Naive B cell (primary cell): ENCODE data around the gene FRAS1. TPM values are rescaled to one million over a fixed set of nuclear protein-coding genes. Genes with fewer than 3 reads are reported as not detected.
"Not testable (repeated sequence)": the region's sequence is repeated elsewhere in the genome, so short reads cannot be mapped to it uniquely, and the experiment has no call there.

Source experiments
- ATAC-seq, 2 donors: fragments of 150-1000 bp; cut with Tn5 transposase; 2 replicates each; pipeline ENCODE4 v1.10.0; 2021; ENCODE audit warnings: low read depth in 2 of 2, mild to moderate bottlenecking in 2 of 2, moderate library complexity in 2 of 2
- DNase-seq: peaks from one replicate; pipeline ENCODE4 v3.0.0; 2022
- H3K27ac Mint-ChIP-seq, 6 donors: one replicate each; pipeline ENCODE4 v1.8.0; 2020 to 2022; ENCODE audit warnings: mild to moderate bottlenecking in 6 of 6, mixed read lengths in 6 of 6, moderate library complexity in 5 of 6, inconsistent platforms in 2 of 6
- H3K27me3 Mint-ChIP-seq, 3 donors: one replicate each; pipeline ENCODE4 v1.8.0; 2021 to 2022; ENCODE audit warnings: mixed read lengths in 3 of 3, mild to moderate bottlenecking in 1 of 3
- H3K36me3 Mint-ChIP-seq, 2 donors: one replicate each; pipeline ENCODE4 v1.8.0; 2020 to 2022; ENCODE audit warnings: mixed read lengths in 2 of 2, inconsistent platforms in 1 of 2, mild to moderate bottlenecking in 1 of 2
- H3K4me1 Mint-ChIP-seq, 3 donors: one replicate each; pipeline ENCODE4 v1.8.0; 2020 to 2022; ENCODE audit warnings: mixed read lengths in 3 of 3, inconsistent platforms in 1 of 3, mild to moderate bottlenecking in 1 of 3, moderate library complexity in 1 of 3
- H3K4me3 Mint-ChIP-seq, 8 donors: one replicate each; pipeline ENCODE4 v1.8.0; 2020 to 2022; ENCODE audit warnings: mild to moderate bottlenecking in 8 of 8, mixed read lengths in 8 of 8, moderate library complexity in 8 of 8, inconsistent platforms in 2 of 8
- H3K9me3 Mint-ChIP-seq, 7 donors: one replicate each; pipeline ENCODE4 v1.8.0; 2020 to 2022; ENCODE audit warnings: mixed read lengths in 7 of 7, mild to moderate bottlenecking in 5 of 7, inconsistent platforms in 2 of 7, moderate library complexity in 1 of 7
- polyA plus RNA-seq, 6 donors: library from polyadenylated mRNA; unstranded; fragments of 300-500 nt; fragmentation: Illumina TruSeq; gene quantifications; one replicate each; pipeline ENCODE4 v1.2.3, GENCODE V29; 2021; ENCODE audit warnings: low read depth in 6 of 6

FRAS1 gene
- polyA plus RNA-seq, 6 donors from 2014 or later = 0.01 to 0.09 TPM; not detected in 4

GRCh38 chr4:78478523-78478922 lies 421.4 kb downstream of the FRAS1 start:
- no peaks in the 10 kb centered on the region for H3K9me3 Mint-ChIP-seq
- ATAC-seq (no peak), DNase-seq (no peak)
- no peaks in the 10 kb centered on the region for H3K4me1 Mint-ChIP-seq
- peaks cover 0 to 9% (median 4%) of the 10 kb centered on the region in 3 donors for H3K27me3 Mint-ChIP-seq
- H3K27ac Mint-ChIP-seq = no peak overlapping the region
- no peaks in the 10 kb centered on the region for H3K36me3 Mint-ChIP-seq
- no peak overlapping the region for H3K4me3 Mint-ChIP-seq

GRCh38 chr4:78480286-78480685 lies 423.2 kb downstream of the FRAS1 start:
- Mint-ChIP-seq H3K4me1 (no peaks in the 10 kb centered on the region), H3K27ac (no peak overlapping the region)
- ATAC-seq = no peak

DNA sequence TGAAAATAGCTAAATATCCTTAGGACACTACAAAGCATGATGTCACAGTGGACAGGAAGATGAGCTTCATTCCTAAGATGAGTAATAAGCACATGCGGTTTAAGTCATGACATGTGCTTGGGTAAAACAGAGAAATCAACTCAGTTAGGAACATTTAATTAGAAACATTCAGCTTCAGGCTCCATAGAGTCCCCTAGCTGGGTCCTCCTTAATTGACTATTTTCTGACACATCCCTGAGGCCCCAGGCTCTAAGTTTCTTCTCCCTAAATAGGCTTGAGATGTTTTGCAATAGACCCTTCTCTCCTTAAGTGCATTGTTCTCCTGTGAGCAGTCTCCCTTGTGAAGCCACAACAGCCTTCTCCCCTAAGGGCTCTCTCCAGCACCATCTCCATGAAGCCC lies 424.1 kb downstream of the FRAS1 start:
- no peaks in the 10 kb centered on the region for H3K9me3 Mint-ChIP-seq
- no peak for ATAC-seq
- H3K27me3 Mint-ChIP-seq = peaks cover 0 to 9% (median 4%) of the 10 kb centered on the region in 3 donors
- no peak overlapping the region for H3K27ac Mint-ChIP-seq
- no peaks in the 10 kb centered on the region for H3K36me3 Mint-ChIP-seq
- H3K4me1 Mint-ChIP-seq = no peaks in the 10 kb centered on the region
- H3K4me3 Mint-ChIP-seq = peak overlapping the region in 1 of 8 donors; percentile 1
- no peak for DNase-seq

More at GRCh38 chr4:78480286-78480685, 423.2 kb downstream of the FRAS1 start:
- DNase-seq = no peak
- H3K4me3 Mint-ChIP-seq = no peak overlapping the region
- no peaks in the 10 kb centered on the region for H3K9me3 Mint-ChIP-seq
- H3K36me3 Mint-ChIP-seq = no peaks in the 10 kb centered on the region
- peaks cover 0 to 9% (median 4%) of the 10 kb centered on the region in 3 donors for H3K27me3 Mint-ChIP-seq

DNA sequence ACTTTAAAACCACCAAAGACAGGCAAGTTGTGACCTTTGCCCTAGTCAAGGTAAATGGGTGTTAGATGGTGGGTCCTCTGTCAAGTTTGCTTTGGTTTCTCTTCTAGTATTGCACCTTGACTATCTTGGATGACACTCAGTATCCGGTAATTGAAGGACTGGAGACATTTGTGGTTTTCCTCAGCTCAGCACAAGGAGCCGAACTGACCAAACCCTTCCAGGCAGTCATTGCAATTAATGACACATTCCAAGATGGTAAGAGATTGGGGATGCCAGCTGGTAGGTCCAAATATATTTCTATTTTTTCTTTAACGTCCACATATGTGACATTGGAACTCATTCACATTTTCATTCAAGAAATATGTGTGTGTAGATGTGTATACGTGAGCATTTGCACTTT lies 425.2 kb downstream of the FRAS1 start:
- Mint-ChIP-seq H3K27ac (no peak overlapping the region), H3K27me3 (peaks cover 0 to 9% (median 8%) of the 10 kb centered on the region in 3 donors), H3K4me1 (no peaks in the 10 kb centered on the region), H3K36me3 (no peaks in the 10 kb centered on the region), H3K4me3 (no peak overlapping the region), H3K9me3 (no peaks in the 10 kb centered on the region)
- ATAC-seq = no peak
- DNase-seq = no peak

- peaks cover 0 to 16% (median 8%) of the 10 kb centered on the region in 3 donors for H3K27me3 Mint-ChIP-seq
- no peak for DNase-seq
- no peak for ATAC-seq
- no peak overlapping the region for H3K4me3 Mint-ChIP-seq
- no peak overlapping the region for H3K27ac Mint-ChIP-seq
- H3K36me3 Mint-ChIP-seq = no peaks in the 10 kb centered on the region
- H3K4me1 Mint-ChIP-seq = no peaks in the 10 kb centered on the region
- H3K9me3 Mint-ChIP-seq = no peaks in the 10 kb centered on the region
These were observed 426.7 kb downstream of the FRAS1 start for GRCh38 chr4:78483811-78484210.

DNA sequence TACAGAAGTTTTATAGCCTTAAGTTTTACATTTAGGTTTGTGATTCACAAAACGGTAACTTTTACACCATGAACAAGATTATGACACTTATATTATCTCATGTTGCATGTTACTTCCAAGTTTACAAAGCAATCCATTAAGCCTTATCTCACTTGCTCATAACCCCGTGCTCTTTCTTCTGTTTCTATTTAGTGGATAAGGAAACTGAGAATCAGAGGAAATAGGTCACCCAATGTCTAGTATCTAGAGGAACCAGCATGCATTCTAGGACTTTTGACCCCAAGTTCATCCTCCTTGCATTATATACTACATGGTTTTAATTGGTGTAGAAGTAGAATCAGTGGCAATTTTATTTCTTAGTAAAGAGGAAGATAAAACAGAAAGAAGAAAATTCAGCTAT lies 427.5 kb downstream of the FRAS1 start:
- Mint-ChIP-seq H3K4me3 (no peak overlapping the region), H3K4me1 (no peaks in the 10 kb centered on the region), H3K36me3 (no peaks in the 10 kb centered on the region), H3K27ac (no peak overlapping the region), H3K27me3 (peaks cover 0 to 21% (median 8%) of the 10 kb centered on the region in 3 donors), H3K9me3 (no peaks in the 10 kb centered on the region)
- DNase-seq (no peak), ATAC-seq (no peak)

DNA sequence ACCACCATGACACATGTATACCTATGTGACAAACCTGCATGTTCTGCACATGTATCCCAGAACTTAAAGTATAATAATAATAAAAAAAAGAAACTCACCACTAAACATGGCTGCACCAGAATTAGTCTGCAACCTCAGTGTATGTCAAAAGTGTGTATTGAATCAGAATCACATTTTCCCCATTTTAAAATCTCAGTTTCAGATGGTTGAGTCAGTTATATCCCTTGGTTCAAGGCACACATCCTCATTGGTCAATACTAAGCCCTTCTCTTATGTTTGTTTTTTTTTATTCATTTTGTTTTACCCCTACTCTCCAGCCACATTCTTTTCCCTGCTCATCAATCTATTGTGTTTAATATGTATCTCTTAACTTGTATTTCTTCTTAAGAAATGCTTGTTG lies 436.6 kb downstream of the FRAS1 start:
- peaks cover 0 to 4% (median 0%) of the 10 kb centered on the region in 7 donors for H3K9me3 Mint-ChIP-seq
- DNase-seq (no peak), ATAC-seq (no peak)
- H3K27ac Mint-ChIP-seq = no peak overlapping the region
- no peaks in the 10 kb centered on the region for H3K4me1 Mint-ChIP-seq
- peaks cover 7 to 19% (median 16%) of the 10 kb centered on the region in 3 donors for H3K27me3 Mint-ChIP-seq
- no peak overlapping the region for H3K4me3 Mint-ChIP-seq
- no peaks in the 10 kb centered on the region for H3K36me3 Mint-ChIP-seq

- H3K4me1 Mint-ChIP-seq = no peaks in the 10 kb centered on the region
- ATAC-seq (no peak), DNase-seq (no peak)
- no peaks in the 10 kb centered on the region for H3K36me3 Mint-ChIP-seq
- H3K4me3 Mint-ChIP-seq = no peak overlapping the region
- H3K9me3 Mint-ChIP-seq = peaks cover 0 to 4% (median 0%) of the 10 kb centered on the region in 7 donors
- no peak overlapping the region for H3K27ac Mint-ChIP-seq
- H3K27me3 Mint-ChIP-seq = peaks cover 0 to 7% (median 7%) of the 10 kb centered on the region in 3 donors
These were observed 439.0 kb downstream of the FRAS1 start for GRCh38 chr4:78496021-78496643.

GRCh38 chr4:78506260-78506659 lies 449.1 kb downstream of the FRAS1 start:
- not testable (repeated sequence) for H3K4me1 Mint-ChIP-seq, H3K9me3 Mint-ChIP-seq, H3K4me3 Mint-ChIP-seq, H3K36me3 Mint-ChIP-seq, DNase-seq, H3K27ac Mint-ChIP-seq, ATAC-seq
- H3K27me3 Mint-ChIP-seq = peaks cover 0 to 10% (median 5%) of the 10 kb centered on the region in 3 donors

DNA sequence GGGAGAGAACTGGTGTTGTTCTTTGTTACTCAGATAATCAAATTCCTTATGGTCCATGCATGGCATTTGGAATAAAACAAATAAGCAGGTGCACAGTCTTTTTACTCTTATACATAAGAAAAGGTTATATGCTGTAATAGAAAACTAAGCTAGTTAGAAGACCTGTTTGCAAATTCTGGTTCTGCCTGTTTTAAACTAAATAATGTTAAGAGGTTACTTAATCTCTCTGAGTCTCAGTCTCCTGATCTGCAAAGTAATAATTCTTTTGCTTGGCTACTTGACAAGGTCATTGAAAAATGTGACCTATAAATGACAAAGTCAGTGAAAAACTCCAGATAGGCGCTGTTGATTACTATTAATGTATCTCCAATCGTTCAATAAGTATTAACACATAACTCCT lies 451.9 kb downstream of the FRAS1 start:
- H3K27ac Mint-ChIP-seq = no peak overlapping the region
- ATAC-seq (no peak), DNase-seq (no peak)
- peaks cover 0 to 10% (median 5%) of the 10 kb centered on the region in 3 donors for H3K27me3 Mint-ChIP-seq
- no peak overlapping the region for H3K4me3 Mint-ChIP-seq
- H3K9me3 Mint-ChIP-seq = no peaks in the 10 kb centered on the region
- H3K36me3 Mint-ChIP-seq = no peaks in the 10 kb centered on the region
- H3K4me1 Mint-ChIP-seq = no peaks in the 10 kb centered on the region

- H3K27me3 Mint-ChIP-seq = peaks cover 0 to 9% (median 5%) of the 10 kb centered on the region in 3 donors
- no peak for DNase-seq
- no peak overlapping the region for H3K27ac Mint-ChIP-seq
- no peaks in the 10 kb centered on the region for H3K4me1 Mint-ChIP-seq
- no peak for ATAC-seq
- no peaks in the 10 kb centered on the region for H3K36me3 Mint-ChIP-seq
- H3K9me3 Mint-ChIP-seq = peaks cover 0 to 4% (median 0%) of the 10 kb centered on the region in 7 donors
- no peak overlapping the region for H3K4me3 Mint-ChIP-seq
These were observed 453.0 kb downstream of the FRAS1 start for GRCh38 chr4:78510108-78510507.

DNA sequence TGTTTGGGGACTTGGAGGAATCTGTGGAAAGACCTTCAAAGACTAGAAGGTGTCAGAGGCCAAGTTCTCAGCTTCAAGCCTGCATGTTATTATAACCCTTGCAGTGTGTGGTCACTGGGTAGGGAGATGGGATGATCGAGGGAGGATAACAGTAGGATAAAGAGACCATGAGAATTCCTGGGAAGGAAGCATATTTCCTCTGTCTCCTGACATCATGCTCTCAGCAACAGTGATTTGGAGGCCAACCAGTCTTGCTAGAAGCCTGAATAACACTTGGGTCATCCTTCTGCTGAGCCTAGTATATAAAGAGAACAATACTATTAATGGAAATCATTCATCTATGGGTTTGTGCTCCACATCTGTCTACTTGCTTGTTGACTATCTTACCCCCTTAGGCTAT lies 453.6 kb downstream of the FRAS1 start:
- no peak overlapping the region for H3K4me3 Mint-ChIP-seq
- H3K4me1 Mint-ChIP-seq = no peaks in the 10 kb centered on the region
- H3K27me3 Mint-ChIP-seq = peaks cover 0 to 3% (median under 1%) of the 10 kb centered on the region in 3 donors
- no peak overlapping the region for H3K27ac Mint-ChIP-seq
- ATAC-seq = no peak
- no peak for DNase-seq
- peaks cover 0 to 4% of the 10 kb centered on the region in 2 donors for H3K36me3 Mint-ChIP-seq
- H3K9me3 Mint-ChIP-seq = peaks cover 0 to 7% (median 4%) of the 10 kb centered on the region in 7 donors

- H3K27me3 Mint-ChIP-seq = no peaks in the 10 kb centered on the region
- H3K27ac Mint-ChIP-seq = no peak overlapping the region
- ATAC-seq = no peak
- no peak for DNase-seq
- peaks cover 4 to 25% (median 20%) of the 10 kb centered on the region in 7 donors for H3K9me3 Mint-ChIP-seq
- H3K4me3 Mint-ChIP-seq = no peak overlapping the region
- peaks cover 6 to 12% of the 10 kb centered on the region in 2 donors for H3K36me3 Mint-ChIP-seq
- peaks cover 0 to 9% (median 0%) of the 10 kb centered on the region in 3 donors for H3K4me1 Mint-ChIP-seq
These were observed 455.3 kb downstream of the FRAS1 start for GRCh38 chr4:78512357-78512920.

DNA sequence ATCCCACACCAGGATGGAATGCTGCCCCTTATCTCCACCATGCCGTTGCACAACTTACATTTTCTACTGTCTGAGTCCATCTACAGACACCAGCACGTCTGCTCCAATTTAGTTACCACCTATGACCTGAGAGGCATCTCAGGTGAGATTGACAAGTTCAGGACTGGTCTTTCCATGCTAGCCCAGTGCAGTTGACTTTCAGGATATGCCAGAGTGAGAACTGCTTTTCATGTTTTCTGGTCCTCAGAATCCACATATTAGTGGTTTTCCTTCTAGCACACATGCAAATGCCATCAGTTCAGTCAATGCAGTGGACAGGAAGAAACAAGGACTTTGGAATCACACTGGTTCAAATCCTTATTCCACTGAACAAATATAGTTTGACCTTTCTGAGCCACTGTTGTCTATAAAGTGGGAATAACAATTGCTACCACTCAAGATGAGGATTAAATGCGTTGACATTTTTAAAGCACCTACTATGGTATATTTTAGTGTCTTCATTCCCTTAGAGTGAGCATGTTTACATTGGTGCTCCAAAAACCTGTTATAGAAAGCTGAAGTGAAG lies 456.4 kb downstream of the FRAS1 start:
- H3K9me3 Mint-ChIP-seq = peaks cover 4 to 26% (median 20%) of the 10 kb centered on the region in 7 donors
- DNase-seq (no peak), ATAC-seq (no peak)
- peaks cover 6 to 12% of the 10 kb centered on the region in 2 donors for H3K36me3 Mint-ChIP-seq
- H3K4me1 Mint-ChIP-seq = peaks cover 0 to 9% (median 0%) of the 10 kb centered on the region in 3 donors
- H3K27me3 Mint-ChIP-seq = no peaks in the 10 kb centered on the region
- no peak overlapping the region for H3K4me3 Mint-ChIP-seq
- no peak overlapping the region for H3K27ac Mint-ChIP-seq
